HepG2 (cell line): Measurements from ENCODE around the gene KAZALD1. TPM values are rescaled to one million over a fixed set of nuclear protein-coding genes. Genes with fewer than 3 reads are reported as not detected.
A peak's percentile ranks its signal among the peaks of the same experiment; 100 is the strongest.

Experiments
- AKAP8 ChIP-seq: sonication (generic); formaldehyde crosslinking; IDR thresholded peaks from 2 replicates; pipeline ENCODE4 v1.5.1; 2020; ENCODE audit warnings: mild to moderate bottlenecking, missing genetic modification reagents
- FOXP1 ChIP-seq, 2 experiments: fragments of 450-650 bp in 1 of 2; IDR thresholded peaks; 2 replicates each; pipeline ENCODE4 v1.6.1; 2017 to 2018; ENCODE audit warnings: antibody characterized with exemption in 1 of 2
- FUBP1 ChIP-seq: sonication (generic); formaldehyde crosslinking; IDR thresholded peaks from 2 replicates; pipeline ENCODE4 v1.5.1; 2020; ENCODE audit warnings: missing genetic modification reagents, mild to moderate bottlenecking, borderline replicate concordance
- HNRNPL ChIP-seq: fragments of 200-400 bp; formaldehyde crosslinking; IDR thresholded peaks from 2 replicates; pipeline ENCODE4 v1.6.1; 2017; ENCODE audit warnings: mild to moderate bottlenecking, low read depth, low read length
- IKZF5 ChIP-seq: IDR thresholded peaks from 2 replicates; pipeline ENCODE4 v1.6.1; 2018; ENCODE audit warnings: missing genetic modification reagents, mild to moderate bottlenecking, missing compliant biosample characterization
- KDM5B ChIP-seq: sonication (generic); formaldehyde crosslinking; IDR thresholded peaks from 2 replicates; pipeline ENCODE4 v1.4.0; 2020; ENCODE audit warnings: missing genetic modification reagents, mild to moderate bottlenecking, borderline replicate concordance
- RBM22 ChIP-seq: fragments of 200-400 bp; formaldehyde crosslinking; optimal IDR thresholded peaks from 2 replicates; pipeline ENCODE3; 2017; ENCODE audit warnings: mild to moderate bottlenecking, low read length, moderate library complexity
- RXRA ChIP-seq: sonication (generic); formaldehyde crosslinking; IDR thresholded peaks from 2 replicates; pipeline ENCODE4 v1.5.1; 2020; ENCODE audit warnings: missing genetic modification reagents
- SRSF4 ChIP-seq: fragments of 200-400 bp; formaldehyde crosslinking; IDR thresholded peaks from one replicate; pipeline ENCODE4 v1.6.1; 2018; ENCODE audit warnings: mild to moderate bottlenecking, low read depth, low read length, moderate library complexity; ENCODE audit not compliant: poor library complexity, severe bottlenecking
- TEAD3 ChIP-seq: optimal IDR thresholded peaks from 2 replicates; pipeline ENCODE3; 2016; ENCODE audit warnings: borderline replicate concordance
- UBTF ChIP-seq: sonication (generic); formaldehyde crosslinking; IDR thresholded peaks from 2 replicates; pipeline ENCODE4 v1.4.0; 2020; ENCODE audit warnings: mild to moderate bottlenecking, missing genetic modification reagents
- ZC3H4 ChIP-seq: sonication (generic); formaldehyde crosslinking; IDR thresholded peaks from 2 replicates; pipeline ENCODE4 v1.4.0; 2020; ENCODE audit warnings: missing genetic modification reagents, borderline replicate concordance
- ZNF205 ChIP-seq: IDR thresholded peaks from 2 replicates; pipeline ENCODE4 v1.6.1; 2018; ENCODE audit warnings: missing biosample characterization, missing genetic modification reagents
- ZNF574 ChIP-seq: sonication (generic); formaldehyde crosslinking; IDR thresholded peaks from 2 replicates; pipeline ENCODE4 v1.4.0; 2020; ENCODE audit warnings: missing genetic modification reagents
- ZNF605 ChIP-seq: sonication (generic); formaldehyde crosslinking; IDR thresholded peaks from 2 replicates; pipeline ENCODE4 v1.8.0; 2022; ENCODE audit warnings: mild to moderate bottlenecking, missing genetic modification reagents
- polyA plus RNA-seq, 8 experiments: library from polyadenylated mRNA; depleted of rRNA in 3 of 8; stranded (reverse) in 7 of 8; unstranded in 1 of 8; fragments of >200 nt; fragmentation: Illumina TruSeq in 4 of 8; extraction: Trizol in 4 of 8; gene quantifications; 2 replicates each; pipeline versions ENCODE4 v1.2.1 to v1.2.3, GENCODE V29; 2011 to 2016; ENCODE audit warnings: low read depth in 4 of 8, missing spikeins in 1 of 8, mixed read lengths in 1 of 8; ENCODE audit not compliant: insufficient read depth in 1 of 8
- total RNA-seq, 5 experiments: library from RNA; depleted of rRNA; stranded (reverse); fragments of >200 nt; fragmentation: Illumina TruSeq; extraction: Trizol; gene quantifications; 2 replicates each; pipeline ENCODE4 v1.2.3, GENCODE V29; 2016; ENCODE audit warnings: low read depth in 1 of 5
- TF ChIP-seq, protein P1 (sequence below): sonication (generic); formaldehyde crosslinking; IDR thresholded peaks from 2 replicates; pipeline ENCODE4 v1.8.0; 2022; ENCODE audit warnings: mild to moderate bottlenecking, missing genetic modification reagents, moderate library complexity
- TF ChIP-seq, protein P2 (sequence below): sonication (generic); formaldehyde crosslinking; IDR thresholded peaks from 2 replicates; pipeline ENCODE4 v1.4.0; 2020; ENCODE audit warnings: low read depth, mild to moderate bottlenecking, missing genetic modification reagents

Gene KAZALD1
- total and polyA plus RNA-seq, 2 of the 13 experiments (the other 11 are each of a cell fraction or from before 2014, with no cell fraction given): 16.7 to 27.7 TPM

DNA sequence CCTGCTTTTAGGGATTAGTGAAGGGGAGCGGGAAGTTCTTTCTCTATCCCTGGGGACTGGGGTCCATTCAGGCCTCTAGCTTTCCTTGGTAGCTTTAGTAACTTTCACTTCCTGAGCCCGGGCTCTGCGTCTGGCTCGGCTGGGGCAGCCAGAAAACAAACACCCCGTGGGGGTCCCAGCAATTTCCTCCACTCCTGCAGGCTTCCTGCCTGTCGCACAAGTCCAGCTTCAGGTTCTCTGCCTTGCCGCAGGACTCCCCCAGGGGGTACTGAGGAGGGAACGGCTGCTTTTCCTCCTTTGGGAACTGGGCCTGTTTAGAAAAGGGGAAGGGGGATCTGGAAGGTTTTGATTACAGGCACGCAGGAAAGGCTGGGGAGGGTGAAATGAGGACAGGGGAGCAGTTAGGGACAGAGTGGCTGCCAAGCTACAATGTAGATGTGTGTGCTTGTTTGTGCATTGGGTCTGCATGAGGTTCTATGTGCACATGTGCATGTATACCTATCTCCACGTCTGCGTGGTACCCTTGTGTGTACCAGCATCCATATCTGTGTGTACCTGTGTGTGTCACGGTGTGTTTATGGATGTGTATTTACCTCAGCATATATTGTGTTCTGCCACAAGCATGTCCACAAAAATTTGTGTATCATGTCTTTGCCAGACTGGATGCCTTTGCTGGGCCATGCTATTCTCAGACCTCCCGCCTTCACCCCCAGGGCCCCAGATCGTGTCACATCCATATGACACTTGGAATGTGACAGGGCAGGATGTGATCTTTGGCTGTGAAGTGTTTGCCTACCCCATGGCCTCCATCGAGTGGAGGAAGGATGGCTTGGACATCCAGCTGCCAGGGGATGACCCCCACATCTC is 2.0 kb downstream of the KAZALD1 start (continued):
- no peak; the same call in 1 of the 2 replicates for TF ChIP-seq ZNF574 (CRISPR knock-in tag)
- TF ChIP-seq HNRNPL: no peak
- TF ChIP-seq ZC3H4: peak; percentile 33; the same call in 1 of the 2 replicates
- no peak for TF ChIP-seq FOXP1 (IDR thresholded peaks at IDR 0.05)
- no peak for TF ChIP-seq FOXP1 (CRISPR knock-in tag; IDR thresholded peaks at IDR 0.05)
- peak; percentile 16; the same call in 1 of the 2 replicates for TF ChIP-seq AKAP8 (CRISPR knock-in tag)
- TF ChIP-seq, protein P1, sequence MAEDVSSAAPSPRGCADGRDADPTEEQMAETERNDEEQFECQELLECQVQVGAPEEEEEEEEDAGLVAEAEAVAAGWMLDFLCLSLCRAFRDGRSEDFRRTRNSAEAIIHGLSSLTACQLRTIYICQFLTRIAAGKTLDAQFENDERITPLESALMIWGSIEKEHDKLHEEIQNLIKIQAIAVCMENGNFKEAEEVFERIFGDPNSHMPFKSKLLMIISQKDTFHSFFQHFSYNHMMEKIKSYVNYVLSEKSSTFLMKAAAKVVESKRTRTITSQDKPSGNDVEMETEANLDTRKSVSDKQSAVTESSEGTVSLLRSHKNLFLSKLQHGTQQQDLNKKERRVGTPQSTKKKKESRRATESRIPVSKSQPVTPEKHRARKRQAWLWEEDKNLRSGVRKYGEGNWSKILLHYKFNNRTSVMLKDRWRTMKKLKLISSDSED (CRISPR knock-in tag): no peak
- TF ChIP-seq RBM22: peak; percentile 52
- no peak for TF ChIP-seq KDM5B (CRISPR knock-in tag)
- TF ChIP-seq, protein P2, sequence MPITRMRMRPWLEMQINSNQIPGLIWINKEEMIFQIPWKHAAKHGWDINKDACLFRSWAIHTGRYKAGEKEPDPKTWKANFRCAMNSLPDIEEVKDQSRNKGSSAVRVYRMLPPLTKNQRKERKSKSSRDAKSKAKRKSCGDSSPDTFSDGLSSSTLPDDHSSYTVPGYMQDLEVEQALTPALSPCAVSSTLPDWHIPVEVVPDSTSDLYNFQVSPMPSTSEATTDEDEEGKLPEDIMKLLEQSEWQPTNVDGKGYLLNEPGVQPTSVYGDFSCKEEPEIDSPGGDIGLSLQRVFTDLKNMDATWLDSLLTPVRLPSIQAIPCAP (CRISPR knock-in tag): no peak
- 0 out of 2 replicates have a peak, but pooled peaks have one; percentile 12 for TF ChIP-seq UBTF
- TF ChIP-seq SRSF4: no peak
- no peak for TF ChIP-seq FUBP1 (CRISPR knock-in tag)
- TF ChIP-seq TEAD3: peak; percentile 83
- TF ChIP-seq RXRA (CRISPR knock-in tag): peak; percentile 11; the same call in 1 of the 2 replicates
- TF ChIP-seq IKZF5: 0 out of 2 replicates have a peak, but pooled peaks have one; percentile 47
- no peak for TF ChIP-seq ZNF605 (CRISPR knock-in tag)
- no peak for TF ChIP-seq ZNF205 (CRISPR knock-in tag)
